SH-SY5Y (cell line): ENCODE data around the gene CDNF.

Experiments
- GATA2 ChIP-seq: IDR thresholded peaks from 2 replicates; pipeline ENCODE4 v1.6.1; 2011; ENCODE audit warnings: mild to moderate bottlenecking, low read depth, low read length
- GATA3 ChIP-seq: IDR thresholded peaks from 2 replicates; pipeline ENCODE4 v1.6.1; 2011; ENCODE audit warnings: low read depth, mild to moderate bottlenecking, low read length, moderate library complexity

The CDNF gene

DNA sequence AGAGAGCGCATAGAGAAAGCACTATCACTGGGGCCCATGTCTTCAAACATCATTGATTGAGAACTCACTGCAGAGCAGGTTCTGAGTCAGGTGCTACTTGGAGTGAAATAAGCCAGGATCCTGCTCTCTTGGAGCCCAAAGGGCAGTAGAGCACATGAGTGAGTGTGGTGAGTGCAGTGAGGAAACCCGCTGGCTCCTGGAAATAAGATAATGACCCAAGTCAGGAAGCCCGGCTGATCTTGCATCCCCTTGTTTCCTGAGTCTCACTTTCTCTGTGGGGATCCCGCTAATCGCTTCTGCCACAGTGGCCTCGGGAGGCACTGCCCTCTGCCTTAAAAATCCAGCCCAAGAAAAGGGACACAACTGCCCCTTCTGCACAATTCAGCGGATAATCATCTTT lies 56.1 kb downstream of the CDNF start:
- TF ChIP-seq GATA2 (no peak), GATA3 (no peak)

DNA sequence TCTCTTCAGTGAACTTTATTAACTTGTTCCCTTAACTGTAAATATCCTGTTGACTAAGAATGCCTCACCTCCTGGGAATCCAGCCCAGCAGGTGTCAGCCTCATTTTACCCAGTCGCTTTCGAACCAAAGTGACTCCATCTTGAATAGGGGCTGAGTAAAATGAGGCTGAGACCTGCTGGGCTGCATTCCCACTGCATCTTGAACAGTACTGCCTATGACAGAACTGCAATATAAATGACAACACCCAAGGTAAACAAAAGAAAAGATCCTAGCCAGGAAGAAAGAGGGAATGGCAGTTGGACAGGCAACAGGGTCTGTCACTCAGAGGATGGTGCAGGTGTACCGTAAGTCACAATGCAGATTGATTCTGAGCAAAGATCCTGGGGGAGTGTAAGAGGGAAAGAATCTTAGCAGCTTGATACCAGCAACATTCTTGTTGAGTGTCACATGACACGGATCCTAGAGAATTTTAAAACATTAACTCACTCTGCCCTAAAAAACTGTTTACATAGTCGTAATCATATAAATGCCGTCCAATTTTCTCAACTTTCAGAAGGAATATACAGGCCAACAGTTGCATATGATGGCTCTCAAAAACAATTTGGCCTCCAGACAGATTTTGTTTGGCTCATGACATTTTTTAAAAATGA lies 58.7 kb downstream of the CDNF start:
- TF ChIP-seq GATA2 (no peak), GATA3 (no peak)

DNA sequence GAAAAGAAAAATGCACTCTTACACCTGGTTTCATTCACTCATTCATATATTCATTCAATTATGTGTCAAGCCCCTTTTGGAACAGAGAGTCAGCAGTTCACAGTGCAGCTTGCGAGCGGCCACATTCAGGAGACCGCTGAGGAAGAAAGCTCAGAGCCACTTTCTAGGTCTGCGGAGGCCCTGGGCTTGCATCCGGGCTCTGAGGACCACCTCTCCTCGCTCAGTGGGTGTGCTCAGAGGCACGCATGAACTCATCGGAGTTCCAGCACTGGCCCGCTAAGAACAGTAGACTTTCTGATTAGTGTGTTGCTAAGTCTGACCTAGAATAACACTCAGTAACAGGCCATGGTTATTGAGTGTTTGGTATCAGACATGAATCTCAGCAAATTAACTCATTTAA lies 61.3 kb downstream of the CDNF start:
- TF ChIP-seq GATA3 (no peak), GATA2 (no peak)

DNA sequence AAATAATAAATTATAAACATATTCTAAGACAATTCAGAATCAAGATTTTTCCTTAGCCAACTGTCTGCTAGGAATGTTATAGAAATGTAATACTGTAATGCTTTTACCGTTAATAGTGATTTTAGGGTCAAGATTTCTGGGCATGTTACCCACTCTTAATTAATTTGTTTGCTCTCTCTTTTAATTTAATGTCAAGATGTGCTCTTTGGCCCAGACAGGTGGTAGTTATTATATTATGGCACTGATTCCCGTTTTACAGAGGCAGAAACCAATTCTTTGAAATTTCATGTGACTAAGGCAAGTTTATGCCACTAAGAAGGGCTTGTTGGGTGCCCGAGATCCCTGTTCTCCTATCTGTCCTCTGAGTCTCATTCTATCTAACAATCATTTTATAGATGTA lies 62.2 kb downstream of the CDNF start:
- TF ChIP-seq GATA3, result no peak
- no peak for TF ChIP-seq GATA2

GRCh38 chr10:14774797-14775196 lies 63.0 kb downstream of the CDNF start, which contains the start of gene FAM107B:
Gene FAM107B, minus strand, starts transcription at chr10:14774897. Its CDS starts 234 bp downstream, at chr10:14774663.
- TF ChIP-seq GATA2, result no peak
- no peak for TF ChIP-seq GATA3

DNA sequence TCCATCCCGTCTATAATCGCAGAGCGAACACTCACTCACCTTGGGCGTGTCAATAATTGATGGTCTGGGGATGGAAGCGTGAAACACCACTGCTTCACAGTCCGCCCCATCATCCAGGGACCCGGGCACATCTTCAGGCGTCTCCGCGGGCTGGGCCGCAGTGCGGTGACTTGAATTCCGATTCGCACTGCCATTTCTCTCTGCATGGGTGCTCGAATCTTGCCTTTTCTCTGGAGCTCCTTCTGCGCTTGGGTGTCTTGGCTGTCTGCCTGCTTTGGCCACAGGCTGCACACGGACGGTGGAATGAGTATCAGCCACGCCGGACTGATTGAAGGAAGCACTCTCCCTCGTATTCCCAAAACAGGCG lies 63.6 kb downstream of the CDNF start:
- TF ChIP-seq GATA3, result no peak
- TF ChIP-seq GATA2, result no peak

DNA sequence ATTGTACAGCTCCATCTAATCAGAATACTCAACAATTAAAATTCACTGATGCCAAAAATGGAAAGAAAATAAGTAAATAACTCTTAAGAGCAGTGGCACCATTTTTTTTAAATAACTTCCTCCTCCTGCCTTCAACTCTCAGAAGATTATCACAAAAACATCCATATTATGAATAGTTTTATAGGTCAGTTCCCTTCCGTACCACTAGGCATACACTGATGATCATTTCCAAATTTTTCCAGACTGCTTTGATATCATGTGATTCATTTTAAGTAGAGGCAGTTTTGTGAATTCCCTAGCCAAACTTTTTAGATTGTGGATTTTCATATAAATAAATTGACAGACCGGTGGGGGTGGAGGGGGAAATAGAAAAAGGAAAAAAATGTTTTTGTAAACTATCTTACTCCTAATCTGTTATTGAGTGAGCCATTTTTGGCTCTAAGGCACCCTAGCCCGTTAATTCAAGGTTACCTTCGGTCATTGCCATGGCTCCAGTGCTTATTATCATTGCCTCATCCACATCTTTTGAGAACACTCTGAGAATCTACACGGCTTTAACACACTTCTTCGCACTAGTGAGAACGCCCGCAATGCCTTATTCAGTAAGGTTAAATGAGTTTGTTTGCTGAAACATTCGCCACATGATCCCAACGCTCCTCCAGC lies 64.2 kb downstream of the CDNF start:
- TF ChIP-seq GATA3 (no peak), GATA2 (no peak)

- TF ChIP-seq GATA3 (no peak), GATA2 (no peak)
Measured at GRCh38 chr10:14772399-14772798, 65.4 kb downstream of the CDNF start.

- TF ChIP-seq GATA2 (no peak), GATA3 (no peak)
Measured at GRCh38 chr10:14770927-14771326, 66.9 kb downstream of the CDNF start.
